ENCODE results near the gene KCNH3. TPM values are rescaled to one million over a fixed set of nuclear protein-coding genes. Genes with fewer than 3 reads are reported as not detected.

Gene KCNH3
- total RNA-seq, 1 donor from 2014 or later: 0.83 TPM

- intact Hi-C loops (cut with micrococcal nuclease): no loop called here
Observed at GRCh38 chr12:49559011-49559675, 20.3 kb downstream of the KCNH3 start.

GRCh38 chr12:49560695-49561094 is 21.9 kb downstream of the KCNH3 start:
- intact Hi-C loops (cut with micrococcal nuclease): no loop called here

DNA sequence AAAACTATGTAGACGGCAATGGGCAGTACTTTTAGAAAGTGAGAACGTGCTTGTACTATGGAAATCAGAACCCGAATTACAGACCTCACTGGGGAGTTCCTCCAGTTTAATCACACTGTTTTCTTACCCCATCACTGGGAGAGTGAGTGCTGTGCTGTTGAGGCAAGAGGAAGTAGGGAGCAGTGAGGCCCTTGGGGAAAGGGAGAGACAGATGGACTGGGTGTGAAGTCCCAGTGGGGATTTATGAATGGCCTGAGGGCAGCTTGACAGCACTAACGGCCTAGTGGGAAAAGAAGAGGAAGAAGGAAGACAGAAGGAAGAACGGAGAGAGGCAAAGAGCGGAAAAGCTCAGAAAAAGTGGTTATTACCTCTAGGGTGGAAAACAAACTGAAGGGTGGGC is 23.4 kb downstream of the KCNH3 start:
- intact Hi-C loops (cut with micrococcal nuclease): no loop called here

- intact Hi-C loops (cut with micrococcal nuclease): no loop called here
Observed at GRCh38 chr12:49562831-49563230, 24.0 kb downstream of the KCNH3 start.

DNA sequence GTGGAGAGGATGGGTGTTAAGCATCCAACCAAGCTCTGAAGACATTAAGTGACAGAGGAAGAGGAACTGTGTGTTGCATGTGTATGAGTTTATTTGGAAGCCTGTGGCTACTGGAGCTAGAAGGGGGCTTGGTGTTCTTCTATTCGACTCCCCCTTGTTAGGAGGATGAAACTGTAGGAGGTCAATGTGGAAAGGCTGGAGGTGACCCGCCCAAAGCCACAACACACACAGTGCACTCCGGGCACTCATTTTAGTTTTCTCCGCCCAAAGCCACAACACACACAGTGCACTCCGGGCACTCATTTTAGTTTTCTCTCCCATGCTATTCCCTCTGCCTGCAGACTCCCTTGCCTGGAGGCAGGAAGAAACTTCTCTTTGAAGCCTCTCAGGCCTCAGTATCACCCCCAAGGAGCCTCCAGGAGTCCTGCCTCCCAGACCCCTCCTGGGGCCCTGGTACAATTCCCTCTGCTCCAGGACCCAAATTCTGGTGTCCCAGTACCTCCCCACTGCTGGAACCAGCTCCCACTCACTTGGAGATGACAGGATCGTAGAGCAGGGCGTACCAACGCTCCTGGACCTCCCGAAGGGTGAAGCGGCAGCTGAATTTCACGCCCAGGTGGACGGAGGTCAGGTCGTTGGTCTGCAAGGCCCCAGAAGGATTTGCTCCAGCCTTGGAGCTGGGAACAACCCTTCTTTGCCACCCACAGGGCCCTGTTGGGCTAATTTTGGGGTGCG is 25.3 kb downstream of the KCNH3 start:
- intact Hi-C loops (cut with micrococcal nuclease): no loop called here

DNA sequence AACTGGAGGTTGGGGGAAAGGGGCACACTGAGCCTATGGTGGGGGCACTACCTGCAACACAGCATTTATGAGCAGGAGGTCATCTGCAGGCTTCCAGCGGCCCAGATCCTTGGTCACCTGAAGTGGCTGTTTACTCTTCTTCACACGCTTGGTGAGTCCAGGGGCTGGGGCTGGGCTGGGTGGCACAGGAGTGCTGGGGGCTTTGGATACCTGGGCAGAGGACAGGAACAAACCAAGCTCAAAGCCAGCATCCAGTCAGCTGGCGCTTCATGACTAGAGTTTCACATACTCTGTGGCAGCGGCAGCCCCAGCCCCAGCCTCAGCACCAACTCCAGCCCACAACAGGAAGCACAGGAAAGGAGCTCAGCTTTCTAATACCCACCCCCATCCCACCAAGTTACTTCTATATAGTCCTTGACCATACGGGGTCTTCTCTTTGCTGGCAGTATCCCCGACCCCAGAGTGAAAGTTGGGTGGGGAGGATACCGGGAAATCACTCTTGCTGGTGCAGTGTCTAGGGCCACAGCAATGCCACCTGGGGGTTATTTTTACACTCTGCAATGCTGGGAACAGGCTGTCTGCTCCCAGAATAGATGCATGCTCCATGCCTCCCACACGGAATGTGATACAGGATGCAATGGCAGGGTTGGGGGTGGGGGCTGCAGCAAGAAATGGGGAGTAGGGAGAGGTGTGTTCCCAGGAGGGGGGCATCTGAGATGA is 26.0 kb downstream of the KCNH3 start:
- intact Hi-C loops (cut with micrococcal nuclease): loop anchor here (5.0 kb wide), 4 partner anchors 197 to 548 kb away; partner anchors contain the start of genes COX14, NCKAP5L and PRKAG1

GRCh38 chr12:49565406-49566265 is 26.8 kb downstream of the KCNH3 start:
- intact Hi-C loops (cut with micrococcal nuclease): loop anchor here (5.0 kb wide), 4 partner anchors 197 to 548 kb away; partner anchors contain the start of genes COX14, NCKAP5L and PRKAG1

- intact Hi-C loops (cut with micrococcal nuclease): loop anchor here (5.0 kb wide), 4 partner anchors 196 to 549 kb away; partner anchors contain the start of genes COX14, NCKAP5L and PRKAG1
Observed at GRCh38 chr12:49566361-49566760, 27.5 kb downstream of the KCNH3 start.

GRCh38 chr12:49567302-49567610 is 28.4 kb downstream of the KCNH3 start:
- intact Hi-C loops (cut with micrococcal nuclease): loop anchor here (1.0 to 5.0 kb wide), 5 partner anchors 195 to 550 kb away; partner anchors contain the start of genes COX14, NCKAP5L, PRKAG1 and TUBA1A

- intact Hi-C loops (cut with micrococcal nuclease): loop anchor here (1.0 to 5.0 kb wide), 16 partner anchors 30 to 551 kb away; partner anchors contain the start of genes BCDIN3D, COX14, FMNL3 and LMBR1L
Observed at GRCh38 chr12:49567611-49568441, 29.0 kb downstream of the KCNH3 start, which contains the start of gene MCRS1. Gene MCRS1, minus strand, starts transcription at chr12:49568142. Its CDS starts 1,411 bp downstream, at chr12:49566731.

GRCh38 chr12:49568442-49569162 is 29.8 kb downstream of the KCNH3 start:
- intact Hi-C loops (cut with micrococcal nuclease): loop anchor here (1.0 to 5.0 kb wide), 15 partner anchors 30 to 551 kb away; partner anchors contain the start of genes BCDIN3D, COX14, FMNL3 and LMBR1L

GRCh38 chr12:49577589-49578315 is 38.9 kb downstream of the KCNH3 start:
- intact Hi-C loops (cut with micrococcal nuclease): no loop called here

- intact Hi-C loops (cut with micrococcal nuclease): no loop called here
Observed at GRCh38 chr12:49578471-49579112, 39.8 kb downstream of the KCNH3 start.

- intact Hi-C loops (cut with micrococcal nuclease): loop anchor here (1.0 kb wide), 4 partner anchors 28 to 293 kb away; no protein-coding TSS in a partner anchor
Observed at GRCh38 chr12:49580572-49581535, 42.0 kb downstream of the KCNH3 start.

GRCh38 chr12:49582201-49582600 is 43.4 kb downstream of the KCNH3 start:
- intact Hi-C loops (cut with micrococcal nuclease): no loop called here

DNA sequence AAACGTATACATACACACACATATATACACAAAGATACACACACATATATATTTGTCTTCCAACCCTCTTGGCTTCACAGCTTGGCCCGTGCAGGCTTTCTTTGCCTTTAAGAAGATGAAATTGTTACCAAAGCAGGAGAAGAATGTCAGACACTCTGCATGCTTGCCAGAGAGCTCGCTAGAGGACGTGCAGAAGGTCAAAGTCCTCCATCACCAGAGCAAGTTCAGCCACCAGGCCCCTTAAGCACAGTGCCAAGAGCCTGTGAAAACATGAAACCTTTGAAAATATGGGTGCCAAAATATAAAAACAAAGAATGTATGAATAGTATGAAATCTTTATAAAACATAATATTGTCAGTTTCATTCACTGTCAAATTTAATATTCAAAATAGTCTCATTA is 44.0 kb downstream of the KCNH3 start:
- intact Hi-C loops (cut with micrococcal nuclease): no loop called here
